HL-60 (cell line): ENCODE measurements around the gene DCAF15.

ENCODE experiments used
- GABPA ChIP-seq: IDR thresholded peaks from 2 replicates; pipeline ENCODE4 v1.6.1; 2012; ENCODE audit warnings: low read depth
- SPI1 ChIP-seq: IDR thresholded peaks from 2 replicates; pipeline ENCODE4 v1.6.1; 2012; ENCODE audit warnings: low read depth, mild to moderate bottlenecking, borderline replicate concordance
- TF ChIP-seq, protein P1 (sequence below): IDR thresholded peaks from one replicate; pipeline ENCODE4 v1.5.1; 2011; ENCODE audit warnings: low read length, control low read depth, inconsistent platforms; ENCODE audit not compliant: insufficient read depth

DNA sequence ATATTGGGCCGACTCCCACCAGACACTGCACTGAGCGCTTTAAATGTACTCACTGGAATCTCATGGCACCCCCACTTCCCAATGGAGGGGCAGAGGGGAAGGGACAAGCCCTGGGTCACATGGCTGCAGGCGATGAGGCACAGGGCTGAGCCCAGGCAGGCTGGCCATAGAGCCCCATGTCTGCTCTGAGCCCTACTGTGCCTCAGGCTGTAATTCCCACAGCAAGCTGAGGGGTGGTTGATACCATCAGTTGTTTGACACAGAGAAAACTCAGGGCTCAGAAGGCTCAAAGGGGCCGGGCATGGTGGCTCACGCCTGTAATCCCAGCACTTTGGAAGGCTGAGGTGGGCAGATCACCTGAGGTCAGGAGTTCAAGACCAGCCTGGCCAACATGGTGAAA is 28.7 kb downstream of the DCAF15 start:
- TF ChIP-seq, protein P1, sequence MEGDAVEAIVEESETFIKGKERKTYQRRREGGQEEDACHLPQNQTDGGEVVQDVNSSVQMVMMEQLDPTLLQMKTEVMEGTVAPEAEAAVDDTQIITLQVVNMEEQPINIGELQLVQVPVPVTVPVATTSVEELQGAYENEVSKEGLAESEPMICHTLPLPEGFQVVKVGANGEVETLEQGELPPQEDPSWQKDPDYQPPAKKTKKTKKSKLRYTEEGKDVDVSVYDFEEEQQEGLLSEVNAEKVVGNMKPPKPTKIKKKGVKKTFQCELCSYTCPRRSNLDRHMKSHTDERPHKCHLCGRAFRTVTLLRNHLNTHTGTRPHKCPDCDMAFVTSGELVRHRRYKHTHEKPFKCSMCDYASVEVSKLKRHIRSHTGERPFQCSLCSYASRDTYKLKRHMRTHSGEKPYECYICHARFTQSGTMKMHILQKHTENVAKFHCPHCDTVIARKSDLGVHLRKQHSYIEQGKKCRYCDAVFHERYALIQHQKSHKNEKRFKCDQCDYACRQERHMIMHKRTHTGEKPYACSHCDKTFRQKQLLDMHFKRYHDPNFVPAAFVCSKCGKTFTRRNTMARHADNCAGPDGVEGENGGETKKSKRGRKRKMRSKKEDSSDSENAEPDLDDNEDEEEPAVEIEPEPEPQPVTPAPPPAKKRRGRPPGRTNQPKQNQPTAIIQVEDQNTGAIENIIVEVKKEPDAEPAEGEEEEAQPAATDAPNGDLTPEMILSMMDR, result no peak
- no peak for TF ChIP-seq GABPA
- TF ChIP-seq SPI1, result no peak
